Bronchial epithelial cell (primary cell): ENCODE measurements around the gene MAP3K5. TPM values are rescaled to one million over a fixed set of nuclear protein-coding genes. Genes with fewer than 3 reads are reported as not detected.

Source experiments
- DNase-seq: peaks from one replicate; pipeline ENCODE4 v3.0.0-alpha.2; 2010; ENCODE audit warnings: low read depth
- FAIRE-seq: peaks from 2 replicates; lab custom pipeline; 2011; peaks lifted over from hg19 to GRCh38; lab: Jason Lieb, UNC
- H3K27me3 ChIP-seq: 2 replicates; pipeline ENCODE4 v1.5.1; 2011; ENCODE audit warnings: low read length; ENCODE audit not compliant: control insufficient read depth, insufficient read depth
- H3K36me3 ChIP-seq: 2 replicates; pipeline ENCODE4 v1.5.1; 2011; ENCODE audit warnings: low read length; ENCODE audit not compliant: control insufficient read depth, insufficient read depth
- H3K4me3 ChIP-seq: 2 replicates; pipeline ENCODE4 v1.5.1; 2011; ENCODE audit warnings: mild to moderate bottlenecking, low read depth, low read length, control low read depth
- total RNA-seq: library from RNA; depleted of rRNA; stranded (reverse); fragments of >200 nt; gene quantifications from 2 replicates; pipeline ENCODE4 v1.2.1, GENCODE V29; 2014
- TF ChIP-seq, protein P1 (sequence below): IDR thresholded peaks from 2 replicates; pipeline ENCODE4 v1.5.1; 2011; ENCODE audit warnings: mild to moderate bottlenecking, moderate library complexity, low read length, control low read depth, inconsistent platforms; ENCODE audit not compliant: insufficient read depth, severe bottlenecking

The MAP3K5 gene
- total RNA-seq, 1 donor from 2014 or later: 8.2 TPM

GRCh38 chr6:136566851-136567250 lies 225.4 kb downstream of the MAP3K5 start:
- FAIRE-seq (no peak), DNase-seq (no peak)
- TF ChIP-seq, protein P1, sequence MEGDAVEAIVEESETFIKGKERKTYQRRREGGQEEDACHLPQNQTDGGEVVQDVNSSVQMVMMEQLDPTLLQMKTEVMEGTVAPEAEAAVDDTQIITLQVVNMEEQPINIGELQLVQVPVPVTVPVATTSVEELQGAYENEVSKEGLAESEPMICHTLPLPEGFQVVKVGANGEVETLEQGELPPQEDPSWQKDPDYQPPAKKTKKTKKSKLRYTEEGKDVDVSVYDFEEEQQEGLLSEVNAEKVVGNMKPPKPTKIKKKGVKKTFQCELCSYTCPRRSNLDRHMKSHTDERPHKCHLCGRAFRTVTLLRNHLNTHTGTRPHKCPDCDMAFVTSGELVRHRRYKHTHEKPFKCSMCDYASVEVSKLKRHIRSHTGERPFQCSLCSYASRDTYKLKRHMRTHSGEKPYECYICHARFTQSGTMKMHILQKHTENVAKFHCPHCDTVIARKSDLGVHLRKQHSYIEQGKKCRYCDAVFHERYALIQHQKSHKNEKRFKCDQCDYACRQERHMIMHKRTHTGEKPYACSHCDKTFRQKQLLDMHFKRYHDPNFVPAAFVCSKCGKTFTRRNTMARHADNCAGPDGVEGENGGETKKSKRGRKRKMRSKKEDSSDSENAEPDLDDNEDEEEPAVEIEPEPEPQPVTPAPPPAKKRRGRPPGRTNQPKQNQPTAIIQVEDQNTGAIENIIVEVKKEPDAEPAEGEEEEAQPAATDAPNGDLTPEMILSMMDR: no peak
- H3K4me3 ChIP-seq: no peak overlapping the region
- no peaks in the 10 kb centered on the region for H3K36me3 ChIP-seq
- H3K27me3 ChIP-seq: no peaks in the 10 kb centered on the region

DNA sequence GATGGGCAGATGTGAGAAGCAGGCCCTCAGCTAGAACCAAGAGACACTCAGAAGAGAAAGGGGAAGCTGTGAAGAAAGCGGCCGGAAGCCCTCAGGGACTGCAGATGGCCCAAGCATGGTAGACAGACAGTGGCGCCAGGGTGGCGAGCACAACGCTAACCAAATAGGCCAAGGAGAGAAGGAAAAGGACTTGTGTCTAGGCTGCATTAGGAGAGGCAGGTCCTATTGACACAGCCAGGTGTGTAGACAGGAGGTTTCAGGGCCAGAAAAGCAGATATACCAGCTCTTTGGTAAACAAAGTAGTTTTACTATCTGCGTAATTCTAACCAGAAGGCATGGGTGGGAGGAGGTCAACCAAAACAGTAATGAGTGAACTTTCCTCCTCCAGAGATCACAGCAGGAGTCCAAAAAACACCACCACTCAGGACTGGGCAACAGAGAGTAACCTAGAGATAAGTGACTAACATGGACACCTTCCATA lies 226.2 kb downstream of the MAP3K5 start:
- no peak for FAIRE-seq
- TF ChIP-seq, protein P1: no peak
- DNase-seq: no peak
- no peak overlapping the region for H3K4me3 ChIP-seq
- H3K36me3 ChIP-seq: no peaks in the 10 kb centered on the region
- H3K27me3 ChIP-seq: no peaks in the 10 kb centered on the region

- FAIRE-seq (no peak), DNase-seq (no peak)
- H3K36me3 ChIP-seq: no peaks in the 10 kb centered on the region
- TF ChIP-seq, protein P1: no peak
- H3K4me3 ChIP-seq: no peak overlapping the region
- H3K27me3 ChIP-seq: no peaks in the 10 kb centered on the region
These were observed 228.1 kb downstream of the MAP3K5 start for GRCh38 chr6:136564180-136564579.

GRCh38 chr6:136563386-136564152 lies 228.7 kb downstream of the MAP3K5 start:
- H3K4me3 ChIP-seq: no peak overlapping the region
- FAIRE-seq (no peak), DNase-seq (peak; percentile 33)
- H3K36me3 ChIP-seq: no peaks in the 10 kb centered on the region
- no peaks in the 10 kb centered on the region for H3K27me3 ChIP-seq
- TF ChIP-seq, protein P1: no peak

GRCh38 chr6:136562211-136562610 lies 230.1 kb downstream of the MAP3K5 start:
- TF ChIP-seq, protein P1: no peak
- DNase-seq (no peak), FAIRE-seq (no peak)
- no peak overlapping the region for H3K4me3 ChIP-seq
- no peaks in the 10 kb centered on the region for H3K27me3 ChIP-seq
- no peaks in the 10 kb centered on the region for H3K36me3 ChIP-seq
